ENCODE measurements around the gene CUL3.
A peak's percentile ranks its signal among the peaks of the same experiment; 100 is the strongest.
"Not testable (repeated sequence)": the region's sequence is repeated elsewhere in the genome, so short reads cannot be mapped to it uniquely, and the experiment has no call there.

The CUL3 gene

GRCh38 chr2:224584111-224584784 lies 915 bp downstream of the CUL3 start:
- no peak for TF ChIP-seq CTCF (IDR thresholded peaks at IDR 0.05; ENCODE audit: control extremely low read depth, extremely low read depth, low read depth, missing control alignments)
- POLR2A ChIA-PET, result interaction anchor here (1.3 to 2.5 kb wide), 2 partner anchors 8 to 13 kb away, joined by 3 to 6 read pairs; no protein-coding TSS in a partner anchor
- DNase-seq (ENCODE audit: extremely low spot score), result peak; percentile 18
- CTCF ChIA-PET, result interaction anchor here (2.2 to 2.6 kb wide), 2 partner anchors 23 to 50 kb away, joined by 5 to 8 read pairs; no protein-coding TSS in a partner anchor

GRCh38 chr2:224583033-224583432 lies 2.1 kb downstream of the CUL3 start:
- CTCF ChIA-PET, result interaction anchor here (0.8 to 2.6 kb wide), 3 partner anchors 8 to 459 kb away, joined by 3 to 8 read pairs (median 4); partner anchors contain the start of gene DOCK10
- POLR2A ChIA-PET; DNase-seq (ENCODE audit: extremely low spot score): not testable (repeated sequence)

GRCh38 chr2:224580248-224580647 lies 4.9 kb downstream of the CUL3 start:
- no peak for TF ChIP-seq CTCF (IDR thresholded peaks at IDR 0.05; ENCODE audit: control extremely low read depth, extremely low read depth, low read depth, missing control alignments)
- DNase-seq (ENCODE audit: extremely low spot score), result no peak
- ChIA-PET CTCF (interaction anchor here (0.6 to 1.4 kb wide), 7 partner anchors 10 to 86 kb away, joined by 3 to 4 read pairs (median 3); no protein-coding TSS in a partner anchor), POLR2A (no interaction called here)

- ChIA-PET POLR2A (no interaction called here), CTCF (interaction anchor here (0.8 to 1.4 kb wide), 8 partner anchors 9 to 51 kb away, joined by 3 to 4 read pairs (median 3); no protein-coding TSS in a partner anchor)
- DNase-seq (ENCODE audit: extremely low spot score), result no peak
- no peak for TF ChIP-seq CTCF (IDR thresholded peaks at IDR 0.05; ENCODE audit: control extremely low read depth, extremely low read depth, low read depth, missing control alignments)
These were observed 5.8 kb downstream of the CUL3 start for GRCh38 chr2:224579411-224579810.

GRCh38 chr2:224577541-224577940 lies 7.6 kb downstream of the CUL3 start:
- no peak for DNase-seq (ENCODE audit: extremely low spot score)
- ChIA-PET CTCF (no interaction called here), POLR2A (interaction anchor here (0.6 to 2.3 kb wide), 3 partner anchors 8 to 1712 kb away, joined by 3 to 6 read pairs (median 4); partner anchors contain the start of gene CUL3)
- no peak for TF ChIP-seq CTCF (IDR thresholded peaks at IDR 0.05; ENCODE audit: control extremely low read depth, extremely low read depth, low read depth, missing control alignments)

- CTCF ChIA-PET, result interaction anchor here (1.4 to 2.1 kb wide), 4 partner anchors 7 to 71 kb away, joined by 4 to 7 read pairs (median 4); no protein-coding TSS in a partner anchor
- DNase-seq (ENCODE audit: extremely low spot score), result no peak
- TF ChIP-seq CTCF (IDR thresholded peaks at IDR 0.05; ENCODE audit: control extremely low read depth, extremely low read depth, low read depth, missing control alignments), result no peak
- POLR2A ChIA-PET, result interaction anchor here (2.3 kb wide), 1 partner anchor 9 kb away, joined by 6 read pairs; the partner anchor contains the start of gene CUL3
These were observed 9.0 kb downstream of the CUL3 start for GRCh38 chr2:224576088-224576715.
